HG03558 (cell line): ENCODE data around the gene TBRG4.

Experiments
- ATAC-seq: cut with Tn5 transposase; IDR thresholded peaks from one replicate; pipeline ENCODE4 v1.9.1; 2021; ENCODE audit warnings: moderate number of reproducible peaks; ENCODE audit not compliant: unreplicated experiment; ENCODE audit errors: extremely low read depth

The TBRG4 gene

DNA sequence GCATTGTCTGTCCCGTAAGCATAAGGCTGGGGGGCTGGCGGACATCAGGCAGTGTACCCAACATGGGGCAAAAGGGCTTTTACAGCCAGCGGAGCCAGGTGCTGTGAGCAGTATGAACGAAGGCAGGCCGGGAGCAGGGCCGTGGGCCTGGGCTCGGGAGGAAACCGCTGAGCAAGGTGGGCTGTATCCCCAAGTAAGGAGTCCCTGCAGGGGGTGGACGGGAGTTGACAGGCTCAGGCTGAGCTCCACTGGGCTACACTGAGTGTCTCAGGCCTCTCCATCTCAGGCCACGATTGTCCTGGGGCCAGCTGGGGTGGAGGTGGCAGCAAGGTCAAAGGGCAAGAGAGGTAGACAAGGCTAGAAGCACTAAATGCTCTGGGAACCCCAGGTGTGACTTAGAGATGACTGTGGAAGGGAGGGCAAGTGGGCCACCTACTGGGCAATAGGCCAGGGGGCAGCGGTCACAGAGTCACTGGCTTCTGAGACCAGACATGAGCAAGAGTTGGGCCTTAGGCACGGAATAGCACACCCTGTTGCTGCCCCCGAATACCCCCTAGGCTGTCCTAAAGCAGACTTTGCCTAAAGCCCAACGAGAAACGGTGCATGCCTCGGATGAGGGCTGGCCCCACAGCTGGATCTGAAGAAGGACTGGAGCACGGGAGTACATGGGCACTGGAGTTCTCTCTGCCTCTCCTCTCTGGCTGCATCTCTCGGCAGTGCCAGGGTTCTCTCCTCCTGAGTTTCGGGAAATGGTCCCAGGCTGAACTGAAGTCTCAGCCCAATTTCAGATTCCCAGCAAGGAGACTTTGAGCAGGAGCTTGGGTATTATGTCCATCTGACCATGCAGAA, 35.3 kb upstream of the TBRG4 start:
- no peak for ATAC-seq

DNA sequence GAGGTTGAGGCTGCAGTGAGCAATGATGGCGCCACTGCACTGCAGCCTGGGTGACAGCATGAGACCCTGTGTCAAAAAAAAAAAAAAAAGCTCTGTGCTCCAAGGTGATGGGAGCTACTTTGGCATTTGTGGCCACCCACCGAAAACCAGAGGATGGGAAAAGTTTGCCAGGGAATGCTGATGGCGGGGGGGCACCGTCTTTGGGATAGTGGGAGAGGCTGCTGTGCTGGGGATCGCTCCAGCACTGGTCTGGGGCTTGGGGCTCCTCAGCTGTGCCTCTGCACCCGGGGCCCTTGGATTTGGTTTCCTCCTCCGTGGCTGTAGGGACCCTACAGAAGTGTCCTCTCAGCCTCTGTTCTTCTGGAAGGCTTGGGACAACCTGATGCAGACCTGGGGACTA, 34.4 kb upstream of the TBRG4 start:
- ATAC-seq: no peak

DNA sequence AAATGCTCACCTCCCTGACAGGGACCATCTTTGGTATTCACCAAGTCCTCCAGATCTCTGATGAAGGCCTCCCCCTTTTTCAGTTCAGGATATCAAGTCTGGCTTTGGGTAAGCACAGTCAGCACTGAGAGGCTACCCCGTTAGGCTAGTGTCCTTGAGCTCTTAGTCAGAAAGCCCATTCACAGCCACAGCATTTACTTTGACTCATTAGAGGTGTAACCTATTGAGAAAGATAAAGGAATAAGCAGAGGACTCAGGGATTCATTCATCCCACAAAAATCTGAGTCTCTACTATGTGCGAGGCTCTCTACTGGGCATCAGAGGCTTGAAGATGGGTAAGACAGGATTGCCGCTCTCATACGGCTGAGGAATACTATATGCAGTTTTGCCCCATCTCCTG, 32.1 kb upstream of the TBRG4 start:
- no peak for ATAC-seq

DNA sequence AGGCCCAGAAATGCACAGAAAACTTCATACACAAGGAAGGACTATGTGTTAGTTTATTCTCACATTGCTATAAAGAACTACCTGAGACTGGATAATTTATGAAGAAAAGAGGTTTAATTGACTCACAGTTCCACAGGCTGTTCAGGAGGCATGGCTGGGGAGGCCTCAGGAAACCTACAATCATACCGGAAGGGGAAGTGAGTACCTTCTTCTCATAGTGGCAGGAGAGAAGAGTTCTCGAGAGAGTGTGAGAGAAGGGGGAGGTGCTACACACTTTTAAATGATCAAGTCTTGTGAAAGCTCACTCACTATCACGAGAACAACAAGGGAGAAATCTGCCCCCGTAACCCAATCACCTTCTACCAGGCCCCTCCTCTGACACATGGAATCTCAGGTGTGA, 29.3 kb upstream of the TBRG4 start:
- ATAC-seq: no peak

DNA sequence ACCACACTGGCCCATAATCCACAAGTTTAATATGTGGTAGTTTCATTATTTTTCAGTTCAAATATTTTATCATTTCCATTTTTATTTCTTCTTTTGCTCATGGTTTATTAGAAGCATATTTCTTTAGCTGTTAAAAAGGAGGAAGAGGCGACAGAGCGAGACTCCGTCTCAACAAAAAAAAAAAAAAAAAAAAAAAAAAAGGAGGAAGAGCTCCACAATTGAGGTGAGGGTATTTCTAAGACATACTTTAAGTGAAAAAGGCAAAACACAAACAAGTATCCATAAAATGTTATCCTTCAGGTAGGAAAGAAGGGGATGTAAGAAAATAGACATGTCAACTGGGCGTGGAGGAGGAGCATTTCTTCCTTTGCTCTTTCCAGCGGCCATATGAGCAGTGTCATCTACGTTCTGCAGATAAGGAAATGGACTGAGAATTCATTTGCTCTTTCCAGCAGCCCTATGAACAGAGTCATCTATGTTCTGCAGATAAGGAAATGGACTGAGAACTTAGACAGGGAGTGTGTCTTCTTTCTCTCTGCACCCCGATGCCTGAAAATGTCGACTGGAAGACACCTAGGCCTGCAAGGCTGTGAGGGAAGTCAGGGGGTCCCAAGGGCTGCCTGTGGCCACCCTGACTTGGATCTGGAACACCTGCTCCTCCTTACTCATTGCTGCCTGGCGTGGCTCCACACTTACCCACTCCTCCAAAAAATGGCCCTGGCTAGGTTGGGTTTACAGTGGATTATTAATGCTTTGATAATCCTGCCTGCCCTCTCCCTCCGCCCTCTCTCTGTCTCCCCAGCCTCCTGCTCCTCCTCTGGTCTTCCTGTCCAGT, 27.2 kb upstream of the TBRG4 start:
- ATAC-seq: no peak

DNA sequence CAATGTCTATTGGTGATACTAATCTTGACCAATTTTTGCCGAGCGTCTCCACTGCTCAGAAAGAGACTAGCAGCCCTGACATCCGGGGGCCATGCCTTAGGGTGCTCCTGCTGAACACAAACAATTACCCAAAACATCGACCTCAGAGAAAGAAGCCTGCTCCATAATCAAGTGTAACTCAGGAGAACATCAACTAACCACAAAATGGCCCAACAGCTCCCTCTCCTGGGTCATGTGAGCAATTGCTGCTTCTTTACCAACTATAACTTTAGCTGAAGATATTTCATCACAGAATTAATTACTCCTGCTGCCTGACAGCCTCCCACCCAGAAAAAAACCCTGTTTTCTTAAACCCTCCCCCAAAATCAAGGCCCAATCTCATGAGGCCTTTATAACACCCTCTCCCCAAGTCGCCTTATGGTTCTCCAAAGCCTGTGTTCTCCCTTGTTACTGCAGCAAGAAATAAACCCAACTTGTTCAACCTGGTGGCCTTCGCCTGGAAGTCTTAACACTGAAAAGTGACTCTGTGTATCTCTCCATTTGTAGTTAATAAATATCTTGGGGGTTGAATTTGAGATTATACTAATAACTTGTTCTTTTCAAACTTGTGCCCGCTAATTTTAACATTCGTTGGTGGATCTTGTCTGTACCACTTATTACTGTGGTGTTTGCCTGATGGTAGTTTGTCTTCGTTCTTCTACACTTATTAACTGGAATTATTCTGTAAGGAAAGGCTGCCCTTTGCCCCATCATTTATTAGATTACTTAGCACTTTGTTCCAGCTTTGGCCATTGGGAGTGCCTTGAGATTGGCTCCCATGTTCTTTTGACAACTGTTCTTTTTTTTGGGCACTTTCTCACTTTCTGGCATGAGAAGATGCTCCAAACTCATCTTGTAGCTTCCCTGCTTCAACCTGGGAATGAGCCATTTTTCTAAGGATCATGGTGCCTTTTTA, 24.9 kb upstream of the TBRG4 start:
- ATAC-seq: no peak

DNA sequence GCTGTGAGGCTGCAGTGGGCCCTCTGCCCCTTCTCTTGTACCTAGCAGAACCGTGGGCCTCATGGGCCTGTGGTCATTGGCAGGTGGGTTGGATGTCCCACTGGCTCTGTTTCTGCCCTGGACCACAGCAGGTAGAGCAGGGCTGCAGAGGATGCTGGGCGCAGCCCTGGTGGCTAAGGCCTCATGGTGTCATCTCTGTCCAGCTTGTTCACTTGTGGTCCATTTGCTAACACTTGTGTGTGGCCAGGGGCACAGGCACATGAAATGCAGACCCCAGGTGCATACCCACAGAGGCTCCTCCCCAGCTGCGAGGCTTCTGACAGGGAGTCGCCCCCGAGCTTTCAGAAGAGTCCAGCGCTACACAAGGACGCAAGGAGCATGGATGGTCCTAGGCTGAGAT, 22.4 kb upstream of the TBRG4 start:
- no peak for ATAC-seq

DNA sequence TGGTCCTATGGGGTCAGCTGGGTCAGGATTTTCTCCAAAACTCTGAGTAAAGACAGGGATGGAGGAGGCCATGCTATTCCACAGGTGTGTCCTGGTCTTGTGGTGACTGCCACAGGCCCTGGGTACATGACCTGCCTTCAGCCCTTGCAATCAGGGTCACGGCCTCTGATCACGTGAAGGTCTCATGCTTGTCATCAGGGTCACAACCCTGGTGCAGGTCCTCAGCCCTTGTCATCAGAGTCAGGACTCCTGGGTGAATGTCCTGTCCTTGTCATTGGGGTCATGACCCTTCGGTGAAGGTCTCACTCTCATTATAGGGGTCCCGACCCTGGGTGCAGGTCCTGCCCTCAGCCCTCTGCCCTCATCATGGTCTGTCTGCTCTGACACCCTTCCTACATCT, 21.9 kb upstream of the TBRG4 start:
- no peak for ATAC-seq

DNA sequence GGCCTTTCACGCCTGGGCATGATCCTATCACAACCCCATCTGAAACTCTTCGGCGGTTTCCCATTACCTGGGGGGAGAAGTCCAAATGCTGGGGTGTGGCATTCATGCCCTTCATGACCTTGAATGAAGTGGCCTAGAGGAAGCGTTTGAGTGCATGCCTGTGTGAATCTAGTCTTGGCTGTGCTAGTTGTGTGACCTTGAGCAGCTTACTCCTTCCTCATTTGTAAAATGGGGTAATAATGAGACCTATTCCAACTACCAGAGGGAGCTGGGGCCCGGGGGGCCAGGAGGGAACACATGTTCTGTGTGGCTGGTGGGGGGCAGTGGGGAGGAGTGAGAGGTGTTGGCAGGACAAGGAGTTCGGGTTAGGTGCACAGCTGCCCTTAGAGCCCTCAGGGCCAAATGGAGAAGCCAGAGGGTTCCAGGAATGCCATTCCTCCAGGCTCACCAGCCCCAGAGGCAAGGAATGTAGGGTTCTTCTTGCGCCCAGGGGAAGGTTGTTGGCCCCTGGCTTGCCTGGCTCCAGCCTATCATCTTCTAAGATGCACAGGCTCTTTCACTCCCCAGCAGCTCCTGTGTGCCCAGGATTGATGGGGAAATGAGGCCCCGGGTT, 21.3 kb upstream of the TBRG4 start:
- ATAC-seq: no peak

DNA sequence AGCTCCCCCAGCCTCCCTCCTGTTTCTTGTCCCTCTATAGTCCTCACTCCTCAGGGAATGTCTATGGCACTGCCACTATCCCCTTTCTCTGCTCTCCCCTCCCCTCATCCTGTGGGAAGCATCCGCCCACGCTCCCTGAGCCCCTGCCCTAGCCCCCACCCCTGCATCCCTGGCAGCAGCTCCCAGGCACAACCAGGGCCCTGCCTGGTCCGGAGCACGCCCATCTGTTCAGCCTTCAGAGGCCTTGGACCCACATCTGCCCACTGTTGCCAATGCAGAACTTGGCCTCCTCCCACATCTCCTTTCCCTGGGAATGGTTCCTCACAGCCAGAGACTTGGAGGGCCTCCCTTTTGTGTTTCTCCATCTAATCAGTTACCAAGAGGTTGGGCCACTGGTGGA, 20.4 kb upstream of the TBRG4 start:
- ATAC-seq: no peak

DNA sequence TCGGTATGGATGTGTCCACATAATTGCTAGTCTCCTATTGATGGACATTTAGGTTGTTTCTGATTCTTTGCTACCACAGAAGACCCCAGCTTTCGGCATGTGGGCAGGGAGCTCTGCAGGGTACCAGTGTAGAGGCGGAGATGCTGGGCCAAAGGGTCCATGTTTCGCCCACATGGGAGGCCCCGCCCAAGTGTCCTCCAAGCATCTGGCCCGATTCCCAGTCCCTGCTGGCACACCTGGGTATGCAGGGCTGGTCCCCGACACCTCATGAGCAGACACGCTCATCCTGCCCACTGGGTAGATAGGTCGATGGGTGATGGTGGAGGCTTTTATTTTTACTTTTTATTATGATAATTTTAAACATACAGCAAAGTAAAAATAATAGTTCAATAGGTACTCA, 19.4 kb upstream of the TBRG4 start:
- ATAC-seq: no peak

DNA sequence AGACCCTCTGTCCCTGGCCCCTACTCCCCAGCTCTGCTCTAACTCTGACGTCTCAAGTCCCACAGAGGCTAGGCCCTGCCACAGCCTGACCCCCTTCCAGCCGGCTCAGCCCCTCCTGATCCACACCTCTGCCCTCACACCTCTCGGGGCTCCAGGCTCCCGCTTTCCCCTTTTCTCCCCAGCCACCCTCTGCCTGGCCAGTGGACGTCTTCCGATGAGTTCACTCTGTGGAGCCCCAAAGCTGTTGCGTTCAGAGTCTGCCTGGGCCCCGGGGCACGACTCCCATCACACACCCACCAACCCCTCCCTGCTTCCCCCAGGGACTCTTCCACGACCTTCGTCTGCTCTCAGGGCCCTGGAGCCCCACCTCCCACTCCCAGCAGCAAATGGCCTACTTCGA, 18.4 kb upstream of the TBRG4 start:
- ATAC-seq: no peak

DNA sequence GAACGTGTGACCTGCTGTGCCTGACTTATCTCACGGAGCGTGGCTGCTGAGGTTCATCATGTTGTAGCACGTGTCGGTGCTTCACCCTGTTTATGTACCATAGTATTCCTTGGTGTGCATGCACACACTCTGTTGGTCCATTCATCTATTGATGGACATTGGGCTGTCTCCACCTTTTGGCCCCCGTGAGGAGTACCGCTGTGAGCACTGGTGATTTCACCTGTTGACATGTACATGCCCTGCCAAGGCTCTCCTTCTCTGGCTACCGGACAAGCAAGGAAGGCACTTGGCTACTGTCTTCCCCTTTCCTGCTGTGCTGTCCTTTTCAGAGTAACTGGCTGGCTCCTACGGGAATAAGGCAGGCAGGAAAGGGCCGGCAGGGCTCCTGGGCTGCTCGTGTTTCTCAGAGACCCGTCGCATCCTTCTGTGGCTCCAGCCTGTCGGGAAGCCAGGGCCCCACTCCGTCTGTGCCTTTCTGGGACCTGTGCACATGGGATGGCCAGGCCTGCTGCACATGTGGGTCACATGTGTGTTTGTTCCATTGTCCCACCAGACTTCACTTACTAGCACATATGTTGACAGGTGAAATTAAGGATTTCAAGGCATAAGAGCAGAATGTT, 17.8 kb upstream of the TBRG4 start:
- no peak for ATAC-seq

DNA sequence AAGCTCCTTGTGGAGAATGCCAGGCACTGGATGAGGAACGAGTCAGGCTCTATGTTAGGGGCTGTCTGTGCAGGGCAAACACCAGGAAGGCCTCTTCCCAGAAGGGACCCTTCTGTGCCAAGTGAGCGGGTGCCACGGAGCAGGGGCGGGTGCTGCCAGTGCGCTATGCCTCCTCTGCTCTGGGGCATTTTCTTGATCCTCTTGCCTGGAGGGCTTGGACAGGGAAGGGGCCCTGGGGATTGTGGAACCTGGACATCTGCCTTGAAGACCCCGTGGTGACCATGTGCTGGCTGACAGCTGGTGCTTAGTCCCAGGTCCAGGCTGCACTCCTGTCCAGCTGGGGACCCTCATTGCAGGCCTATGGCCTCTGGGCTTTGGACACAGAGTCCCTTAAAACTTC, 15.4 kb upstream of the TBRG4 start:
- no peak for ATAC-seq

DNA sequence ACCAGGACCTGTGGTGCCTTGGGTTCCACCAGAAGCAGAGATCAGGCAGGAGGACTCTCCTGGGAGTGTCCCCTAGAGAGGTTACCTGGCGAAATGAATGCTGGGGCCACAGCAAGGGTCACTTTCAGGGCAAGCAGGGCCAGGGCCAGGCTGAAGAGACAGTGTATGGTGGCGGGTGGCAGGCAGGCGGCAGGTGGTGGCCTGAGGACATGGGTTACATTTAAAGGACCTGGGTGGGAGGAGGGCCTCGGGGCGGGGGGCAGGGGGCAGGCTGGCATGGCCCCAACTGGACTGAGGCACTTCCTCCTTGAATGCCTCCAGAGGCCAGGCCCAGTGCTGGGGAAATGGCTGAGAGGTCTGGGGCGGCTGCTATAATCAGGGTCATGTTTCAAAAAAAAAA, 14.7 kb upstream of the TBRG4 start:
- ATAC-seq: no peak

DNA sequence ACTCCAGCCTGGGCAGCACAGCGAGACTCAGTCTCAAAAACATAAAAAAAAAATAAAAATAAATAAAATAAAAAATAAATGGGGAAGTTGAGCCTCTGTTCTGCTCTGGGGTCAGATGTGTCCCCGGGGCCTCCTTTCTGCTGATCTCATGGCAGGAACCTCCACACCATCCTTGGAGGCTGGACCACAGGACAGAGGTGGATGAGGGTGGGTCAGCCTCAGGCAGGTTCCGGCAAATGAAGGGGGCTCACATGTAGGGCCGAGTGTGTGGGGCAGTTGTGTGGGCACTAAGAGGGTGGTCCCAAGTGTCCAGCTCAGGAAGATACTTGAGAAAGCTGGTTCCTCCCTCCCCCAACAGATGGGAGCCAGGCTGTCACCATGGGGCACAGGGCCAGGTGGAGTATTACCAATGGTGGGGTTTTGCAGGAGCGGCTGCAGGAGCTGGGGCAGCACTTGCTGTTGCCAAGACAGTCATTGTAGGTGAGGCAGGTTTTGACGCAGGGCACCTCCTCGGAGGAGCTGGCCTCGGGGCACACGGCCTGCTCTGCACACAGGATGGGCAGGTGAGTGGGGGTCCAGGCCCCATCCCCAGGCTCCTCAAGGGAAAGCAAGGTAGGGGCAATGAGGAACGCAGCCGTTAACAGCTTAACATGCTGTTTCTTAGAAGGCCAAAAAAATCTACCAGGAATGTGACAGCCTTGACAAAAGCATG, 13.9 kb upstream of the TBRG4 start:
- no peak for ATAC-seq

DNA sequence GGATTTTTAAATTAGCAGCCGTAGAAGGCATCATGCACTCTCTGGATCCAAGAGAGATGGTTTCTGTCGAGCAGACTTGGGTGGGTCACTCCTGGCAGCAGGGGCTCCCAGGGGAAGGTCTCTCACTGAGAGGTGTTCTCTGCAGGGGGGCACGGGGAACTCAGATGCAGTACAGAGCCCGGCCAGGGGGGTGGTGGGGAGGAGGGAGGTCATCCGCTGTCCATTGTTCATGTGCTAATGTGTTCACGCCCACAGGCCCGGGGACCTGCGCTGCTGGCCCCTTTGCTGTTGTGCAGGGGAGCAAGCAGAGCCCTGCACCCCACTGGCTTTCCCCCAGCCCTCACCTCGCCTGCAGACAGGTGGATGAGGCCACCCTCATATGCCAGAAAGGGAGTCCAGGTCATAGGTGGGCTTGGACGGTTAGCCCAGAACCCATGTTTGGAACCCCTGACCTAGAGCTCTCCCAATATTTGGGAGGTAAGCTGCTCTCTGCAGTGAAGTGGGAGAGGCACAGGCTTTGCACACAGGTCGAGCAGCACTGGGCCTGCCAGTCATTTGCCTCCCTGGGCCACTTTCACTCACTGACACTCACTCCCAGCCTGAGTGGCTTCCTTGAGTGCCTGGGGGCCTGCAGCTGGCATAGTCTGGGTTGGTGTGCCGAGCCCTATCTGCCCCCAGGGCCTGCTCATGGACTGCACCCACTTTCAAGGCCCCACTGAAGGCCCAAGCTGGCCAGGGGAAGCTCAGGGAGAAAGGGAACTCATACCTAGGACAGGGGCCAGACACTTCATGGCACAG, 12.6 kb upstream of the TBRG4 start:
- no peak for ATAC-seq
